T-cell (primary cell): ENCODE measurements around the gene IP6K1. TPM values are rescaled to one million over a fixed set of nuclear protein-coding genes. Genes with fewer than 3 reads are reported as not detected.
A peak's percentile ranks its signal among the peaks of the same experiment; 100 is the strongest.
"Not testable (repeated sequence)": the region's sequence is repeated elsewhere in the genome, so short reads cannot be mapped to it uniquely, and the experiment has no call there.

Experiments used
- ATAC-seq, 4 experiments: fragments of 200-7000 bp in 3 of 4; fragments of 150-1000 bp in 1 of 4; cut with Tn5 transposase; replicated peaks in 1 of 4; 1 replicate in 3 of 4; 2 replicates in 1 of 4; pipeline ENCODE4 v1.10.0; 2021; ENCODE audit warnings: moderate library complexity in 3 of 4, mild to moderate bottlenecking in 2 of 4, moderate number of reproducible peaks in 1 of 4
- CTCF ChIA-PET, 2 donors: fragments of 300-600 bp; sonication (Branson Sonifier 250); formaldehyde crosslinking; loops; one replicate each; lab custom pipeline; 2022; ENCODE audit warnings: antibody characterized with exemption in 2 of 2; lab: Charles Lee
- POLR2A ChIA-PET, 2 donors: fragments of 300-600 bp; sonication (Branson Sonifier 250); formaldehyde crosslinking; loops; one replicate each; lab custom pipeline; 2022; ENCODE audit warnings: antibody characterized with exemption in 2 of 2; lab: Charles Lee
- DNase-seq, 35 experiments: peaks; one replicate each; pipeline versions ENCODE4 v3.0.0 to v3.0.0-alpha.2; 2013 to 2023
- H3K27ac ChIP-seq: one replicate; pipeline ENCODE4 v1.5.1; 2013; ENCODE audit warnings: low read length
- H3K27me3 ChIP-seq, 2 experiments: replicated peaks in 1 of 2; 1 replicate in 1 of 2; 2 replicates in 1 of 2; pipeline versions ENCODE4 v1.6.1 to v1.7.0; 2013; ENCODE audit warnings: low read length in 1 of 2, mixed read lengths in 1 of 2; ENCODE audit not compliant: control insufficient read depth in 2 of 2, insufficient read depth in 2 of 2; ENCODE audit errors: extremely low read depth in 1 of 2
- H3K36me3 ChIP-seq, 2 donors: 1 replicate in 1 of 2; 2 replicates in 1 of 2; pipeline versions ENCODE4 v1.6.1 to v1.7.0; 2013; ENCODE audit warnings: low read length in 1 of 2; ENCODE audit not compliant: control insufficient read depth in 2 of 2, insufficient read depth in 1 of 2; ENCODE audit errors: extremely low read depth in 1 of 2
- H3K4me1 ChIP-seq, 2 experiments: 1 replicate in 1 of 2; 2 replicates in 1 of 2; pipeline versions ENCODE4 v1.6.1 to v1.7.0; 2013; ENCODE audit warnings: low read length in 2 of 2, mixed read lengths in 1 of 2; ENCODE audit not compliant: insufficient read depth in 2 of 2, control insufficient read depth in 1 of 2; ENCODE audit errors: extremely low read depth in 1 of 2
- H3K4me3 ChIP-seq, 2 donors: 1 replicate in 1 of 2; 2 replicates in 1 of 2; pipeline versions ENCODE4 v1.5.1 to v1.7.0; 2013; ENCODE audit warnings: mild to moderate bottlenecking in 2 of 2, low read length in 1 of 2, moderate library complexity in 1 of 2; ENCODE audit not compliant: control insufficient read depth in 1 of 2; ENCODE audit errors: extremely low read depth in 1 of 2
- H3K9me3 ChIP-seq: 2 replicates; pipeline ENCODE4 v1.7.0; 2013
- H3K27ac Mint-ChIP-seq, 2 donors: one replicate each; pipeline ENCODE4 v1.8.0; 2020 to 2021; ENCODE audit warnings: mild to moderate bottlenecking in 2 of 2, mixed read lengths in 2 of 2
- H3K27me3 Mint-ChIP-seq, 2 donors: one replicate each; pipeline ENCODE4 v1.8.0; 2021 to 2022; ENCODE audit warnings: mixed read lengths in 2 of 2
- H3K36me3 Mint-ChIP-seq: one replicate; pipeline ENCODE4 v1.8.0; 2021; ENCODE audit warnings: mixed read lengths
- H3K4me1 Mint-ChIP-seq, 3 donors: one replicate each; pipeline ENCODE4 v1.8.0; 2020 to 2022; ENCODE audit warnings: mixed read lengths in 3 of 3, mild to moderate bottlenecking in 1 of 3
- H3K4me3 Mint-ChIP-seq, 3 donors: one replicate each; pipeline ENCODE4 v1.8.0; 2020 to 2022; ENCODE audit warnings: mild to moderate bottlenecking in 3 of 3, mixed read lengths in 3 of 3, moderate library complexity in 3 of 3
- H3K9me3 Mint-ChIP-seq, 3 donors: one replicate each; pipeline ENCODE4 v1.8.0; 2020 to 2022; ENCODE audit warnings: mixed read lengths in 3 of 3
- WGBS: methylation state at CpG from one replicate; pipeline ENCODE4 v1.1.5; 2013; ENCODE audit warnings: missing lambda C conversion rate; ENCODE audit not compliant: insufficient coverage; 5-methylcytosine and 5-hydroxymethylcytosine counted together
- total RNA-seq, 35 experiments: library from RNA in 6 of 35; stranded (reverse) in 6 of 35; fragments of 120-200 nt in 1 of 35; gene quantifications; one replicate each; pipeline versions ENCODE4 v1.2.1 to v1.2.4 and lab custom pipeline; 2013 to 2026

The IP6K1 gene
- total RNA-seq, 5 donors from 2014 or later (not counting 1 experiment from before 2014, with no cell fraction given) = 31.6 to 62.2 (median 57.0) TPM

- peaks cover 6 to 52% of the 10 kb centered on the region in 2 experiments for H3K4me1 ChIP-seq
- H3K4me3 ChIP-seq = peak within 1 kb of the TSS; percentile 94 to 99
- Mint-ChIP-seq H3K27ac (peak within 1 kb of the TSS; percentile 94 to 97), H3K36me3 (peaks cover 7% of the 10 kb centered on the region), H3K4me3 (peak within 1 kb of the TSS; percentile 93 to 97 (median 96)), H3K27me3 (peaks cover 0 to 4% of the 10 kb centered on the region in 2 donors), H3K4me1 (peaks cover 45 to 57% (median 54%) of the 10 kb centered on the region in 3 donors), H3K9me3 (no peaks in the 10 kb centered on the region)
- ATAC-seq (peak; percentile 78 to 83 (median 80)), DNase-seq (peak; percentile 82 to 97 (median 90))
- H3K27ac ChIP-seq = peak within 1 kb of the TSS; percentile 75
- peaks cover 0 to 20% of the 10 kb centered on the region in 2 experiments for H3K27me3 ChIP-seq
- ChIA-PET POLR2A (no interaction called here), CTCF (interaction anchor here in 1 of 2 donors (0.5 kb wide), 1 partner anchor 87 kb away, joined by 4 read pairs; no protein-coding TSS in a partner anchor)
- no peaks in the 10 kb centered on the region for H3K36me3 ChIP-seq
- WGBS = under 1% methylated on average over 51 of the region's 66 CpGs
- H3K9me3 ChIP-seq = no peaks in the 10 kb centered on the region
Observed at GRCh38 chr3:49689046-49689907, 97.1 kb downstream of the IP6K1 start, which contains the start of the genes MST1 and RNF123. Gene MST1, minus strand, starts transcription at chr3:49689474. Its CDS starts 783 bp downstream, at chr3:49688691. Gene RNF123, plus strand, starts transcription at chr3:49689557. Its CDS starts 1,609 bp downstream, at chr3:49691166.

- WGBS = 92% methylated on average over 3 of the region's 7 CpGs
- Histone ChIP-seq H3K4me1 (peaks cover 6 to 52% of the 10 kb centered on the region in 2 experiments), H3K27me3 (peaks cover 0 to 20% of the 10 kb centered on the region in 2 experiments), H3K4me3 (peak overlapping the region; percentile 94 to 99), H3K27ac (peak overlapping the region; percentile 75)
- peak overlapping the region; percentile 94 to 97 for H3K27ac Mint-ChIP-seq
- ATAC-seq, POLR2A ChIA-PET, CTCF ChIA-PET, H3K9me3 ChIP-seq, H3K9me3 Mint-ChIP-seq, H3K36me3 ChIP-seq, H3K27me3 Mint-ChIP-seq, H3K36me3 Mint-ChIP-seq: not testable (repeated sequence)
- H3K4me3 Mint-ChIP-seq = peak overlapping the region; percentile 93 to 97 (median 96)
- peaks cover 43 to 50% (median 46%) of the 10 kb centered on the region in 3 donors for H3K4me1 Mint-ChIP-seq
- DNase-seq = peak in 1 of 35 experiments; percentile 26
Observed at GRCh38 chr3:49688338-49689045, 97.8 kb downstream of the IP6K1 start.

- Mint-ChIP-seq H3K4me3 (peak overlapping the region; percentile 13 to 97 (median 17)), H3K4me1 (peaks cover 39 to 46% (median 41%) of the 10 kb centered on the region in 3 donors)
- H3K9me3 ChIP-seq, POLR2A ChIA-PET, H3K36me3 Mint-ChIP-seq, ATAC-seq, H3K27ac ChIP-seq, H3K4me3 ChIP-seq, H3K27ac Mint-ChIP-seq, CTCF ChIA-PET, DNase-seq, H3K27me3 Mint-ChIP-seq, H3K9me3 Mint-ChIP-seq: not testable (repeated sequence)
- WGBS = 97% methylated on average over 4 of the region's 12 CpGs
- peaks cover 6 to 52% of the 10 kb centered on the region in 2 experiments for H3K4me1 ChIP-seq
- peaks cover 11 to 15% of the 10 kb centered on the region in 2 donors for H3K36me3 ChIP-seq
- peaks cover 0 to 20% of the 10 kb centered on the region in 2 experiments for H3K27me3 ChIP-seq
Observed at GRCh38 chr3:49687424-49687795, 98.9 kb downstream of the IP6K1 start.

- H3K27ac Mint-ChIP-seq, POLR2A ChIA-PET, CTCF ChIA-PET, H3K27ac ChIP-seq, H3K9me3 Mint-ChIP-seq, H3K36me3 Mint-ChIP-seq, H3K27me3 Mint-ChIP-seq, H3K9me3 ChIP-seq: not testable (repeated sequence)
- H3K4me3 ChIP-seq = peak overlapping the region; percentile 27 to 45
- peaks cover 6 to 52% of the 10 kb centered on the region in 2 experiments for H3K4me1 ChIP-seq
- H3K27me3 ChIP-seq = peaks cover 0 to 20% of the 10 kb centered on the region in 2 experiments
- H3K4me1 Mint-ChIP-seq = peaks cover 36 to 45% (median 36%) of the 10 kb centered on the region in 3 donors
- H3K4me3 Mint-ChIP-seq = peak overlapping the region; percentile 17 to 97 (median 49)
- ATAC-seq (peak; percentile 7 to 27 (median 14)), DNase-seq (peak in 14 of 35 experiments; percentile 12 to 44 (median 22))
- WGBS = 22% methylated on average over 36 of the region's 44 CpGs
- H3K36me3 ChIP-seq = peaks cover 11 to 20% of the 10 kb centered on the region in 2 donors
Observed at GRCh38 chr3:49686769-49687423, 99.4 kb downstream of the IP6K1 start.

GRCh38 chr3:49686346-49686745 lies 100.0 kb downstream of the IP6K1 start:
- H3K36me3 ChIP-seq = peaks cover 11 to 26% of the 10 kb centered on the region in 2 donors
- POLR2A ChIA-PET, H3K27ac ChIP-seq, H3K27me3 Mint-ChIP-seq, CTCF ChIA-PET, H3K9me3 Mint-ChIP-seq, H3K27ac Mint-ChIP-seq, H3K9me3 ChIP-seq, H3K36me3 Mint-ChIP-seq: not testable (repeated sequence)
- ATAC-seq (peak; percentile 9 to 46 (median 24)), DNase-seq (peak in 15 of 35 experiments; percentile 18 to 42 (median 33))
- peaks cover 0 to 20% of the 10 kb centered on the region in 2 experiments for H3K27me3 ChIP-seq
- 2% methylated on average over 14 of the region's 29 CpGs for WGBS
- H3K4me1 ChIP-seq = peaks cover 4 to 49% of the 10 kb centered on the region in 2 experiments
- Mint-ChIP-seq H3K4me1 (peaks cover 30 to 41% (median 32%) of the 10 kb centered on the region in 3 donors), H3K4me3 (peak overlapping the region; percentile 54 to 97 (median 62))
- peak overlapping the region; percentile 27 to 45 for H3K4me3 ChIP-seq
